Stromal cell of bone marrow (primary cell): ENCODE results near the gene GOLPH3.
"Not testable (repeated sequence)": the region's sequence is repeated elsewhere in the genome, so short reads cannot be mapped to it uniquely, and the experiment has no call there.

Source experiments
- DNase-seq: peaks from one replicate; pipeline ENCODE4 v3.0.0-alpha.2; 2012; ENCODE audit warnings: low read depth

GOLPH3 gene

DNA sequence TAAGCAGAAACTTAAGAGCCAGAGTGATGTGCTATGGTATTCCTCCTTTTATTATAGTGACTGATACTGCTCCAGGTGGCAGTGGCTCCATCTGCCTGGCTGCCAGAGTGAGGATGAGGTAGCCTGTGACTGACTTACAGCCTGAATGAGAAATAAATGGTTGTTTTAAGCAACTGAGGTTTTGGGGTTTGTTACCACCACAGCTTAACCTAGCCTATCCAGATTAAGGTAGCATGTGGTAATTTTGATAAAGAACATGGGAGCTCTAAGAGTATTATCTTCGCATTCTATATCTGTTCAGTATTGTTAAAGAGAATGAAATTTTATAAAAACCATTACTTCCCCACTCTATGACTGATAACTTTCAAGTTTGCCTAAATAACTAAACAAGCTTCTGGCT is 39.0 kb downstream of the GOLPH3 start:
- no peak for DNase-seq

DNA sequence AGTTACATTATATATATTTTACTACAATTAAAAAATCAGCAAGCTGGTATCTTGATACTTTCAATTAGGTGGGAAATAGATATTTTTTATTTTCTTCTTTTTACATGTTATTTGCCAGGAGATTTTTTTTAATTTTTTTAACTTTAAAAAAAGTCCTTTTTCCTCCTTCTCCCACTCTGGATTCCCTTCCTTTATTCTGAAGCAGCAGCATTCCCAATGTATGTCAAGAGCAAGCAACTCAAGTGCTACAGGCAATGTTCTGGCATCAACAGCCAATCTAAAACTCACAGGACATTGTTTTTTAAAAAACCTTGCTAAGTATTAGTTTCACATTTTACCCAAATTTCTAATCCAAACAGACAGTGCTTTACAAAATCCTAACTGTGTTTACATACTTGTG is 41.4 kb downstream of the GOLPH3 start:
- DNase-seq, result no peak

DNA sequence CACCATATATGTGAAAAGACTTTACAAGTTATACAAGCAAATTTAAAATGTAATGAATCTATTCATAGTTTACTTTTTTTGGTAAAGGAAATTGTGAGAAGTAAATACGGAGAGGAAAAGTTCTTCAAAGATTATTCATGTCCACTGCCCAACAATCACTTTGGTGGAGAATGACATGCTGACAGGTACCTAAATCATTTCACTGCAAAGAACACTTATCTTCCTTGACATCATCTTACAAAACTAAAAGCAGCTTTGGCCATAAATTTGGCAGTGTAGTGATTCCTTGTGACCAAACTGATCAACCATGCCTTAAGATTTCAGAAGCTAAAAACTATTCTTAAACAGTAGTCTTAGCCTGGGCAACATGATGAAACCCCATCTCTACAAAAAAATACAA is 42.5 kb downstream of the GOLPH3 start:
- no peak for DNase-seq

DNA sequence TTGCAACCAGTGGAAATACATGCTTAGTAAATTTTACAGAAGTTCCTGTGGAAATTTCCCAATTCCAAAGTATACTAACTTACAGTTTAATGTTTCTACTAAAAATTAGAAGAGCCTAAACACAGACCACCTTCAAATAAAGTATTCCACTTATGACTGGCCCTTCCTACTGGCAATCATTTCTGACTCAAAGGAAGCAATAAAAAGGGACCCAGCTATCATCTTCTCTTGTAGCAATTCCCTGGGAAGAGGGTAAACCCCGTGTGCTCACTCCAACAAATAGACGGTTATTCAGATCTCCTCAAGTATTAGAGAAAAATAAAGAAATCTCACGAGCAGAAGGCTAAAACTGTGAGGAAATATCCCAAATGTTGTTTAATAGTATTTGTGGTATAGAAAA is 43.3 kb downstream of the GOLPH3 start:
- no peak for DNase-seq

DNA sequence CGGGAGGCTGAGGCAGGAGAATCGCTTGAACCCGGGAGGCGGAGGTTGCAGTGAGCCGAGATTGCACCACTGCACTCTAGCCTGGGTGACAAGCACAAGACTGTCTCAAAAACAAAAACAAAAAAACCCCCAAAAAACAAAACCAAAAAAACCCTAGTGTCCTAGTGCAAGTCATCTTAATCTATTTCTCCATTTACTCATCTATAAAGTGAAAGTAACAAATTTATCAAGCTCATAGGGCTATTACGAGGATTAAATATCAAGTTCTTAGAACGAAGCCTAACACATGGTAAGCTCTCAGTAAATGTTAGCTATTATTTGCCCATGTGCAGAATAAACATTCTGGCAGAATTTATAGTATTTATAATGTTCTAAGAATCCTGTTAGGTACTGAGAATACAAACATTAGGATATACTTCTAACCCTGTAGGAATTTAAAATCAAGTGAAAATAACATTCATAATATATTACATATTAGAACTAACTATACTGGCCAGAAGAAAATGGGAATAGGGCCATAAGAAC is 45.0 kb downstream of the GOLPH3 start:
- DNase-seq, result no peak

DNA sequence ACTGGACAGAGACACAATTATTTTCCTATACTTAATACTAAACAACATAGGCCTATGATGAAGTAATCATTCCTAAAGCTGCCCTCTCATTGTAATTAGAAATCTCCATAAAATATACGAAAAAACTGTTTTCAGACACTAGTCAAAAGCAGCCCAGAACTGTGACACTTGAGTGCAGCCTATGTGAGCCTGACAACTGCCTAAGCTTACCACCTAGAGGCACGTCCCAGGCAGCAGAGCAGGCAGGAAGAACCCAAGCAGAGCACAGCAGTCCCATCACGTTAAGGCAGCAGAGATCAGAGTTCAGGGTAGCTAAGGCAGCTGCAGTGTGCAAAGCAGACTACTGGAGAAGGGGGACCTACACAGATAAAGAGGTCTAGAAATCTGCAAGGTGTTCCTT is 46.4 kb downstream of the GOLPH3 start:
- no peak for DNase-seq

GRCh38 chr5:32126691-32127090 is 47.4 kb downstream of the GOLPH3 start:
- DNase-seq, result no peak

GRCh38 chr5:32123889-32124676 is 50.0 kb downstream of the GOLPH3 start:
- DNase-seq, result no peak

- DNase-seq, result no peak
Measured at GRCh38 chr5:32123058-32123805, 50.9 kb downstream of the GOLPH3 start.

DNA sequence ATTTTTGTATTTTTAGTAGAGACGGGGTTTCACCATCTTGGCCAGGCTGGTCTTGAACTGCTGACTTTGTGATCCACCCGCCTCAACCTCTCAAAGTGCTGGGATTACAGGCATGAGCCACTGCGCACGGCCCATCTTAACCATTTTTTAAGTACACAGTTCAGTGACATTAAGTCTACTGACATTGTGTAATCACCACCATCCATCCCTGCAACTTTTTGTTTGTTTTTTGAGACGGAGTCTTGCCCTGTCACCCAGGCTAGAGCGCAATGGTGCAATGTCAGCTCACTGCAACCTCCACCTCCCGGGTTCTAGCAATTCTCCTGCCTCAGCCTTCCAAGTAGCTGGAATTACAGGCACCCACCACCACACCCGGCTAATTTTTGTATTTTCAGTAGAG is 55.2 kb downstream of the GOLPH3 start:
- not testable (repeated sequence) for DNase-seq

- no peak for DNase-seq
Measured at GRCh38 chr5:32116574-32117313, 57.4 kb downstream of the GOLPH3 start.

GRCh38 chr5:32115985-32116384 is 58.1 kb downstream of the GOLPH3 start:
- DNase-seq, result no peak

DNA sequence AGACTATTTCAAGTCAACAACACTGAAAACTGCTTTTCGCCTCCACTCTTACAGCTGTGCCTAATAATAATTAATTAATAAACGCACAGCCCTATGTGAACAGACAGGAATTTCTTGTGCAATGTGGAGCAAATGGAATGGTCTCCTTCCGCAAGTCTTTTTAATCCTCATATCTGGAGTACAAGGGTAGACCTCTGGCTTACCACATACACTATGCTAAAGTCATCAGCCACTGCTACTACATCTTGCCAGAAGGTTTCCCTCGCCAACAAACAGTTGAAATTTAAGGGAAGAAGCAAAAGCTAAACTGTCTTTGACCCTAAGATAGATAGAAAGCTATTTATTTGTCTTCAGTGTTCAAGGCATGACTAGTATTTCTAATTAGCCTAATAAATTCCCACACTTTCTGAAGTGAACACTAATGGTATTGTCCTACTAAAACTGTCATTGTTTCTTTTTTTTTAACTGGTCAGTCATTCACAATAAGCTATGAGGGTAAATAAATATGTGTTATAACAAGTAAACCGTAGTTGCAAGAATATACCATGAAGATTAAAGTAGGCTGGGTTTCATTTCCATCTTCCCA is 63.9 kb downstream of the GOLPH3 start:
- DNase-seq, result no peak

DNA sequence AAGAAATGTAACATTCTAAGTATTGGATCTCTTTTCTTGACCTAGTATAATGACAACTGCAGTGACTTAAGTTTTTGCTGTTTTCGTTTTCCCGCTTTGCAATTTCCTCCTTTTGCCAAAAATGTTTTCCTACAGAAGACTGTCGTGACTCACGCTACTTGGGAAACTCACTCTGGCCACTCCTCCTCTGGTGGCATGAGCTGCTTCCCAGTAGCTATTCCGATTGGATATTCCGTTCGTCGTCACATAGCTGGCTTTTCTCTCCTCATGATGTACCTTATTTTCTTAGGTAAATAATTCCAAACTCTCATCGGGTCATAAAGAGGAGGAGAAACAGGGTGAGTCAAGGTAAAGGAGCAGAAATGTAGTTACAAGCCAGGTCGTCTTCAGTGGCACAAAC is 64.9 kb downstream of the GOLPH3 start:
- peak; percentile 54 for DNase-seq

- DNase-seq, result no peak
Measured at GRCh38 chr5:32108167-32108566, 66.0 kb downstream of the GOLPH3 start.

DNA sequence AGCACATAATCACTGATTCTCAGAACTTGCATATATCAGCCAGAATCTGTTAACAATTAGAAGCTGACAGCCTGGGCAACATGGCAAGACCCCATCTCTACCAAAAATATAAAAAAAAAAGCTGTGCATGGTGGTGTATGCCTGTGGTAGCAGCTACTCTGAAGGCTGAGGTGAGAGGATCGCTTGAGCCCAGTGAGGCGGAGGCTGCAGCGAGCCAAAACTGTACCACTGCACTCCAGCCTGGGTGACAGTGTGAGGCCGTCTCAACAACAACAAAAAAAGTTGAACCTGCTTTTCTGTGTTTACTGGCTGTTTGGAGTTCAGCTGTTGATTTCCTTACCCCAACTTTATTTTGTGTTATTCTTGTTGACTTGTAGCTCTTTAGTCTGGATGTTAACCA is 66.8 kb downstream of the GOLPH3 start:
- no peak for DNase-seq

DNA sequence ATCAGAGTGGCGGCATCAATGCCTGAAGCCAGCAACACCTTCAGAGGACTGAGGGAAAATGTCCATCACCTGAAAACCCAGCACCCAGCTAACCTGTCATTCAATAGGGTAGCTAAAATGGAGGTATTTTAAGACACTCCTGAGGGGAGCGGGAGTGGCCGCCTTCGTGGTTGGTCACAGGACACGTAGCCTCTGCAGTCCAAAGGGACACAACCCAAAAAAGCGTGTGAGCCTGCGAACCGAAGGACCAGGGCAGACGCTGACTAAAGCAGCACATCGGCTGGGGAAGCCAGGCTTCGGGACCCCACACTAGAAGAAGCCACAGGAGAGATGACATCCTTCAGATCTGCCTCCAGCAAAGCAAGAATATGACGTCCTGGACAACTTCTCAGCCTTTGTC is 70.6 kb downstream of the GOLPH3 start:
- no peak for DNase-seq

DNA sequence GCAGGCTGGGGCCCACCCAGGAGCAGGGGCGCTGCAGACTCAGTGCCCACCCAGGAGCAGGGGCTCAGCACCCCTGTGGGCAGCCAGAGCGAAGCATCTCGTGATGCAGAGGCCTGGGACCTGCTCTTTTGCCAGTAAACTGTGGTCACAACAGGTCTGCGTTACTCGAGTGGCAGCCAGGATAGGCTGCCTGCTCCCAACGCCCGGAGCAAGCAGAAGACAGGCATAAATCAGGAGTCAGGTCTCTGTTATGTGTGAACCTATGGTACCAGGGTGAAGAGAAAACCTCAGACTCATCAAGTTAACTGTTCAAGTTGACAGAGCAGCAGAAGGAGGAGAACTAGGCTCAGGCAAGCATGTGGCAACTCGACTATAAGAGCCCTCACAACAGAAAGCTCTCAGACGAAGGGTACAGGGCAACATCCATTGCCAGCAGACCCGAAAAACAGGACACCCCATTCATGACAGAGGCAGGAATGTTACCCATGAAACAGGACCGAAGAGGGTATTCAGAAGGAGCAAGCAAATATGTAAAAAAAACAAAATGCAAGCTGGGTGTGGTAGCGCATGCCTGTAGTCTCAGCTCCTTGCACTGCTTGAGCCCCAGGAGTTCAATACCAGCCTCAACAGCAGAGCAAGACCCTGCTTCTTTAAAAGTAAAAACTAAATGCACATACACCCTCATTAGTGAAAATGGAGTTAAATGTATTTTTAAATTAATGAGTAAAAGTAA is 71.7 kb downstream of the GOLPH3 start:
- DNase-seq, result no peak

GRCh38 chr5:32100691-32101302 is 73.3 kb downstream of the GOLPH3 start:
- no peak for DNase-seq

- no peak for DNase-seq
Measured at GRCh38 chr5:32100230-32100629, 73.9 kb downstream of the GOLPH3 start.

DNA sequence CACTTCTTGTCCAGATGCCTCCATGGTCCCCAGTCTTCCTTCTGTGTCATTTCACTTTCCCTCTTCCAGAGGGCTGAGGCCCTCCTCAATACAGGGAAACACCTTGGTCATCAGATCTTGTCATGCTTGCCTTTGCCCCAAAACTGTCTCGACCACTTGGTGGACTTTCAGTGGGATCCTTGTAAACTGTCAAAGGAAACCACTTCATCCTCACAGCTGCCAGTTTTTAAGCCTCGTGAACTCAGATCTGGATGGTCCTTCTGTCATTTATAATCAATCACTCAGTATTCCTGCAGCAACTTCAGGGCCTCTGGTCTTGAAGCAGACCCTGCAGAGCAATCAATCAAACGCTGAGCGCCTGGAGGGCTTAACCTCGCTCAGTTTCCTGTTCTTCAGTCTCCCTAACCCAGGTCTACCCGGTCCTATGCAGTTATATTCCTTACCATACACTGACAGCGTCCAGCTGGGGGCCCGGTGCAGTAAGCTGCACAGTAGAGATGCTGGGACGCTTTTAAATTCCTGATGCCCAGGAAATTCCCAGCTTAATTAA is 74.6 kb downstream of the GOLPH3 start:
- DNase-seq, result no peak
